GM19438 (cell line): Measurements from ENCODE around the gene CEP57.
"Not testable (repeated sequence)": the region's sequence is repeated elsewhere in the genome, so short reads cannot be mapped to it uniquely, and the experiment has no call there.

ENCODE experiments used
- ATAC-seq: cut with Tn5 transposase; IDR thresholded peaks from one replicate; pipeline ENCODE4 v1.9.1; 2021; ENCODE audit warnings: low read depth; ENCODE audit not compliant: unreplicated experiment

Gene CEP57

DNA sequence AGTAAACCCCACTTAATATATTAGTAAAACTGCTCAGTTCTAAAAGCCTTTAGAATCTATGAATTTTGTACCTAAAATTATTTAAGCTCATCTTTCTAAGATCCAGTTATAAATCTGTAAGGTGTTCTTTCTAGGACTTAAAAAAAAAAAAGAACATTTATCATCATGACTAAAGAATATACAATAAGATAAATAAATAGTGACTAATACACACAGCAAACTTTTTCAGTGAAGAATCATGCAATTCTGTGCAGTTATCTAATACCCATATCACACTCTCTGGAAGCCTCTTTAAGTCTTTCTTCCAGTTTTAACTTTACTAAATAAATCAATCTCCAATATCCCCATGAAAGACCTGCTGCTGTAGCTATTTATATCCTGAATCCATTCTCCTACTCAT, 59.8 kb downstream of the CEP57 start:
- no peak for ATAC-seq

DNA sequence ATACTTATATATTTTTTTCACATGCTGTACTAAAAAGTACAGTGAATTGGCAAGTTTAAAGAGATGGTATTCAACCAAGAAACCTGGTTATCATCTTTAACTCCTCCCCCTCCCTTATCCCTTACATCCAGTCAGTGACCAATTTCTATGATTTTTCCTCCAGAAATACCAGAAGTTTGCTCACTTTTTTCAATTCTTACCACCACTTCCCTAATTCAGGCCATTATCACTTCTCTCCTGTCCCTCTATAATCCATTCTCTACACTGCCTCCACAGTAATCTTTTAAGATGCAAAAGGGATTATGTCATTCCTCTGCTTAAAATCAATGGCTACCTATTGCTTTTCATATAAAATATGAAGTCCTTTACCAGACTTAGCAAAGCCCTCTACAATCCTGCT, 62.8 kb downstream of the CEP57 start:
- no peak for ATAC-seq

DNA sequence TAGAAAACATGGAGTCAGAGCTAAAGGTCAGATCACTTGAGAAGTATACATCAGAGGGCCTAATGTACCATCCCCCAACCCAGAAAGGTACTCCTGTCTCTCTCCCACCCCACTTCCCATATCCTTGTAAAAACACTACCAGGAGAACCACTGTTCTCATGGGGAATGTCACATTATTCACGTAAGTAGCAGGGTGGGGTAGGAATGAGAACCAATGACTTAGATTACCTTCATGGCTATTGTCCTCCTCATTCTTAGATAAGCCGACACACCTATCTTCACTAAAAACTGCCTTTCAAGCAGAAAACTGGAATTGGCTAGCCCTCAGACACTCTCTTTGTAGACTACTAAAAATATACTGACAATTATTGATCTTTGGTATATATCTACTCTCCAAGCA, 63.6 kb downstream of the CEP57 start:
- ATAC-seq: no peak

DNA sequence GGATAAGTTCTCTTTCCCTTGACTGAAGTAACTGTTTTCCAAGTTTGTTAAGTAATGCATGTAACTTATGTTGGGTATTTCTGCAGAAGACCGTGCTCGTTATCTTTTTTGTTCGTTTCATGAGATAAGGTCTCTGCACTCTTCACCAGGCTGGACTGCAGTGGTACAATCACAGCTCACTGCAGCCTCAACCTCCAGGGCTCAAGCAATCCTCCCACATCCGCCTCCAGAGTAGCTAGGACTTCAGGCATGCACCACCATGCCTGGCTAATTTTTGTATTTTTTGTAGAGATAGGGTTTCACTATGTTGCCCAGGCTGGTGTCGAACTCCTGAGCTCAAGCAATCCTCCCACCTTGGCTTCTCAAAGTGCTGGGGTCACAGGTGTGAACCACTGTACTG, 64.1 kb downstream of the CEP57 start:
- not testable (repeated sequence) for ATAC-seq

DNA sequence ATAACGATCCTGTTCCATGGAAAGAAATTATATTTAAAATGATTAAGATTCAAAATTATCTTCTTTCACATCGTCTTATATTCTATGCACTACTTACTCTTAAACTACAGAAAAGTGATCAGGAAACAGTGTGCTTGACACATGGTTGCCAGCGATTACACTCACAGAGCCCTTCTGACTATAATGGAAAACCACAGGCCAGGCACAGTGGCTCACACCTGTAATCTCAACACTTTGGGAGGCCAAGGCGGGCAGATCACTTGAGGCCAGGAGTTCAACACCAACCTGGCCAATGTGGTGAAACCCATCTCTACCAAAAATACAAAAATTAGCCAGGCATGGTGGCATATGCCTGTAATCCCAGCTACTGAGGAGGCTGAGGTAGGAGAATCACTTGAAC, 69.7 kb downstream of the CEP57 start:
- ATAC-seq: not testable (repeated sequence)

DNA sequence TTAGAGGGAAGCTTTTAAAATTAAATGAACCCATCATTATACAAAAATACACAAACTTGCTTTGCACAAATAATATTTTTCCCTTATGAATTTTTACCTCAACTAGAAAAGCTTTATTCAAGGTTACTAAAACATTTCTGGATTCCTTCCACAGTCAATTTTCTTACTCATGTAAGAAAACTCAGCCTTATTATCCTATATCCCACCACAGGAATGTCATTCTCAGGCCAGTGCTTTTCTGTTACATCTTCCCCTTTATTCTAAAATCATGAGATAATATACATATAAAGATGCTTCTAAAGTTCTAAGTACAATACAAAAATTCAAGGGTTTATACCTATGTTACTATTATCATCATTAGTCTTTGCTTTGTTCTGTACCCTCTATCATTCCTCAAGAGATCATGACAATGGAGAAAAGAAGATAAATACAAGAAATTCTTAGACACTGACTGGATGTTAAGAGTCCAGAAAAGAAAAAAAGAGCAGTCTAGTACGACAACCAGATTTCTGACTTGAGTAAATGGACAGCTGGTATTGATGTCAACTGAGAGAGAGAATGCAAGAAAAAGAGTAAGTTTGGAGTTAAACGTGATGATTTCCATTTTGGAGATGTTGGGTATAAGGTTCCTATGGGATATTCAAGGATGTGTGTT, 73.3 kb downstream of the CEP57 start:
- ATAC-seq: no peak

DNA sequence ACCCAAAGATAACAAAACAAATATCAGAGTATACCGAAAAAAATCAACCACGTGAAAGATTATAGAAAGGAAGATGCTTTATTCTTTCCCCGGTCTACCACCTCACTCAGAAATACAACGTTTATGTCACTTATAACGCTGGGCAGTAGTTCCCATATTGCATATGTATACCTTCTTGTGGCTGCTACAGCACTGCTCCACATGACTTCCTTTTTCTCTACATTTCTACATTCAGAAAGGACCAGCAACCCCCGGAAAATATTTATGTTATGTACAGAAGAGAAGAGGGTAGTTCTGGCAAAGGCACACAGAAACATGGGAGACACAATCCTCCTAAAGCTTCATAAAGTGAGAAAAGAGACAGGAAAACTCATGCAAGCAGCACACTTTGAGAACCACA, 76.8 kb downstream of the CEP57 start:
- no peak for ATAC-seq

DNA sequence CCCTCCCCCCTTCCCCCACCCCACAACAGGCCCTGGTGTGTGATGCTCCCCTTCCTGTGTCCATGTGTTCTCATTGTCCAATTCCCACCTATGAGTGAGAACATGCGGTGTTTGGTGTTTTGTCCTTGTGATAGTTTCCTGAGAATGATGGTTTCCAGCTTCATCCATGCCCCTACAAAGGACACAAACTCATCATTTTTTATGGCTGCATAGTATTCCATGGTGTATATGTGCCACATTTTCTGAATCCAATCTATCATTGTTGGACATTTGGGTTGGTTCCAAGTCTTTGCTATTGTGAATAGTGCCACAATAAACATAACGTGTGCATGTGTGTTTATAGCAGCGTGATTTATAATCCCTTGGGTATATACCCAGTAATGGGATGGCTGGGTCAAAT, 80.6 kb downstream of the CEP57 start:
- not testable (repeated sequence) for ATAC-seq

DNA sequence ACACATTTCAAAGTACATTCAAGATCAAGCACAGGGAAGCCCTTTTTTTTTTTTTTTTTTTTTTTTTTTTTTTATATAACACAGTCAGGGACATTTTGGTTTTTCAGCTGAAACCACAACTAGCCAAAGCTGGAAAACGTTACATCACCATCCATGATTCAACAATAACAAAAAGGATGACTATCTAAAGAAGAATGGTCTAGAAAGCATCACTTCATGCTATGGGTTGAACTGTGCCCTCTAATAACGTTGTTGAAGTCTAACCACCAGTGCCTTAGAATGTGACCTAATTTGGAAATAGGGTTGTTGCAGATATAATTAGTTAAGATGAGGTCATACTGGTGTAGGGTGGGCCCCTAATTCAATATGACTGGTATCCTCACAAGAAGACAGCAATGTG, 87.0 kb downstream of the CEP57 start:
- ATAC-seq: no peak
